Breast epithelium (tissue), 3 donors: ENCODE measurements around the gene CHST7.

ENCODE experiments used
- POLR2AphosphoS5 ChIP-seq, 3 donors: sonication (generic); formaldehyde crosslinking; IDR thresholded peaks; one replicate each; pipeline ENCODE4 v1.6.1; 2017; ENCODE audit warnings: antibody characterized with exemption in 3 of 3
- TF ChIP-seq, protein P1 (sequence below), 3 donors: fragments of 450-650 bp; IDR thresholded peaks; one replicate each; pipeline ENCODE4 v1.5.1; 2016 to 2017; ENCODE audit warnings: antibody characterized with exemption in 3 of 3, mild to moderate bottlenecking in 3 of 3, moderate library complexity in 3 of 3

GRCh38 chrX:46642145-46642544 is 68.6 kb downstream of the CHST7 start:
- TF ChIP-seq, protein P1, sequence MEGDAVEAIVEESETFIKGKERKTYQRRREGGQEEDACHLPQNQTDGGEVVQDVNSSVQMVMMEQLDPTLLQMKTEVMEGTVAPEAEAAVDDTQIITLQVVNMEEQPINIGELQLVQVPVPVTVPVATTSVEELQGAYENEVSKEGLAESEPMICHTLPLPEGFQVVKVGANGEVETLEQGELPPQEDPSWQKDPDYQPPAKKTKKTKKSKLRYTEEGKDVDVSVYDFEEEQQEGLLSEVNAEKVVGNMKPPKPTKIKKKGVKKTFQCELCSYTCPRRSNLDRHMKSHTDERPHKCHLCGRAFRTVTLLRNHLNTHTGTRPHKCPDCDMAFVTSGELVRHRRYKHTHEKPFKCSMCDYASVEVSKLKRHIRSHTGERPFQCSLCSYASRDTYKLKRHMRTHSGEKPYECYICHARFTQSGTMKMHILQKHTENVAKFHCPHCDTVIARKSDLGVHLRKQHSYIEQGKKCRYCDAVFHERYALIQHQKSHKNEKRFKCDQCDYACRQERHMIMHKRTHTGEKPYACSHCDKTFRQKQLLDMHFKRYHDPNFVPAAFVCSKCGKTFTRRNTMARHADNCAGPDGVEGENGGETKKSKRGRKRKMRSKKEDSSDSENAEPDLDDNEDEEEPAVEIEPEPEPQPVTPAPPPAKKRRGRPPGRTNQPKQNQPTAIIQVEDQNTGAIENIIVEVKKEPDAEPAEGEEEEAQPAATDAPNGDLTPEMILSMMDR (IDR thresholded peaks at IDR 0.05) = peak in 2 of 3 donors; percentile 32 to 39
- TF ChIP-seq POLR2AphosphoS5 (IDR thresholded peaks at IDR 0.05) = no peak
